ENCODE data around the gene GAS6. TPM values are rescaled to one million over a fixed set of nuclear protein-coding genes. Genes with fewer than 3 reads are reported as not detected.

GAS6 gene
- polyA plus RNA-seq, 1 experiment: 374 TPM

GRCh38 chr13:113786262-113786841 is 77.5 kb downstream of the GAS6 start:
- ChIA-PET POLR2A (no interaction called here), CTCF (interaction anchor here (1.2 kb wide), 1 partner anchor 30 kb away, joined by 3 read pairs; no protein-coding TSS in a partner anchor)
- Histone ChIP-seq H3K4me3 (ENCODE audit: low read depth, low read length) (no peak overlapping the region), H3K27me3 (ENCODE audit: control insufficient read depth, insufficient read depth, low read length) (peaks cover 4% of the 10 kb centered on the region), H3K36me3 (ENCODE audit: control insufficient read depth, insufficient read depth, low read length) (no peaks in the 10 kb centered on the region)
- no peak for TF ChIP-seq CTCF (IDR thresholded peaks at IDR 0.05; ENCODE audit: insufficient read depth, low read depth, low read length)
- DNase-seq (ENCODE audit: low read depth): no peak

- Histone ChIP-seq H3K27me3 (ENCODE audit: control insufficient read depth, insufficient read depth, low read length) (peaks cover 4% of the 10 kb centered on the region), H3K4me3 (ENCODE audit: low read depth, low read length) (no peak overlapping the region), H3K36me3 (ENCODE audit: control insufficient read depth, insufficient read depth, low read length) (no peaks in the 10 kb centered on the region)
- CTCF ChIA-PET: interaction anchor here (0.6 to 1.2 kb wide), 4 partner anchors 9 to 62 kb away, joined by 3 read pairs; no protein-coding TSS in a partner anchor
- no peak for TF ChIP-seq CTCF (IDR thresholded peaks at IDR 0.05; ENCODE audit: insufficient read depth, low read depth, low read length)
- POLR2A ChIA-PET: no interaction called here
- peak; percentile 71 for DNase-seq (ENCODE audit: low read depth)
These were observed 78.5 kb downstream of the GAS6 start for GRCh38 chr13:113785051-113786010.

- TF ChIP-seq CTCF (IDR thresholded peaks at IDR 0.05; ENCODE audit: insufficient read depth, low read depth, low read length): no peak
- CTCF ChIA-PET: interaction anchor here (0.6 to 1.2 kb wide), 4 partner anchors 8 to 61 kb away, joined by 3 read pairs; no protein-coding TSS in a partner anchor
- Histone ChIP-seq H3K4me3 (ENCODE audit: low read depth, low read length) (no peak overlapping the region), H3K36me3 (ENCODE audit: control insufficient read depth, insufficient read depth, low read length) (no peaks in the 10 kb centered on the region), H3K27me3 (ENCODE audit: control insufficient read depth, insufficient read depth, low read length) (peaks cover 4% of the 10 kb centered on the region)
- POLR2A ChIA-PET: no interaction called here
- DNase-seq (ENCODE audit: low read depth): no peak
These were observed 79.2 kb downstream of the GAS6 start for GRCh38 chr13:113784645-113785024.

- ChIA-PET POLR2A (no interaction called here), CTCF (interaction anchor here (1.0 to 1.2 kb wide), 2 partner anchors 18 to 61 kb away, joined by 3 read pairs; no protein-coding TSS in a partner anchor)
- TF ChIP-seq CTCF (IDR thresholded peaks at IDR 0.05; ENCODE audit: insufficient read depth, low read depth, low read length): no peak
- Histone ChIP-seq H3K36me3 (ENCODE audit: control insufficient read depth, insufficient read depth, low read length) (no peaks in the 10 kb centered on the region), H3K27me3 (ENCODE audit: control insufficient read depth, insufficient read depth, low read length) (peaks cover 5% of the 10 kb centered on the region), H3K4me3 (ENCODE audit: low read depth, low read length) (no peak overlapping the region)
- DNase-seq (ENCODE audit: low read depth): no peak
These were observed 79.8 kb downstream of the GAS6 start for GRCh38 chr13:113783966-113784644.

Data from BJ (cell line).